Subcutaneous abdominal adipose tissue (tissue), 5 donors: Measurements from ENCODE around the gene CLDN12.

ENCODE experiments used
- H3K27ac ChIP-seq: one replicate; pipeline ENCODE4 v1.7.0; 2013; ENCODE audit warnings: low read depth, mild to moderate bottlenecking, inconsistent platforms, low read length, moderate library complexity
- H3K27me3 ChIP-seq, 5 donors: one replicate each; pipeline ENCODE4 v1.7.0; 2013; ENCODE audit warnings: low read length in 5 of 5, inconsistent platforms in 1 of 5; ENCODE audit not compliant: control insufficient read depth in 5 of 5, insufficient read depth in 4 of 5
- H3K36me3 ChIP-seq, 5 donors: one replicate each; pipeline ENCODE4 v1.7.0; 2013; ENCODE audit warnings: low read length in 5 of 5; ENCODE audit not compliant: control insufficient read depth in 5 of 5, insufficient read depth in 5 of 5
- H3K4me1 ChIP-seq, 5 donors: one replicate each; pipeline ENCODE4 v1.7.0; 2013; ENCODE audit warnings: low read length in 5 of 5, mild to moderate bottlenecking in 3 of 5, moderate library complexity in 1 of 5; ENCODE audit not compliant: control insufficient read depth in 5 of 5, insufficient read depth in 5 of 5
- H3K4me3 ChIP-seq, 5 donors: one replicate each; pipeline ENCODE4 v1.7.0; 2013; ENCODE audit warnings: low read length in 5 of 5, low read depth in 1 of 5
- H3K9ac ChIP-seq, 5 donors: one replicate each; pipeline ENCODE4 v1.7.0; 2013; ENCODE audit warnings: low read length in 5 of 5, mild to moderate bottlenecking in 4 of 5, moderate library complexity in 3 of 5
- H3K9me3 ChIP-seq, 5 donors: one replicate each; pipeline ENCODE4 v1.7.0; 2013; ENCODE audit warnings: low read length in 5 of 5; ENCODE audit not compliant: control insufficient read depth in 5 of 5
- donor health status: healthy.
- donor health status: healthy.
- donor health status: healthy.
- donor health status: healthy.
- donor health status: healthy.

CLDN12 gene

GRCh38 chr7:90402785-90403173 is 482 bp upstream of the CLDN12 start:
- Histone ChIP-seq H3K9me3 (peaks cover 0 to 7% (median 0%) of the 10 kb centered on the region in 5 donors), H3K27me3 (no peaks in the 10 kb centered on the region), H3K36me3 (peaks cover 0 to 14% (median 9%) of the 10 kb centered on the region in 5 donors), H3K9ac (peak overlapping the region in 3 of 5 donors; percentile 85 to 89 (median 89)), H3K4me1 (peaks cover 0 to 17% (median 10%) of the 10 kb centered on the region in 5 donors), H3K4me3 (peak overlapping the region; percentile 93 to 99 (median 97)), H3K27ac (peak overlapping the region; percentile 79)

GRCh38 chr7:90404777-90405176 is 1.5 kb downstream of the CLDN12 start:
- peaks cover 3 to 19% (median 16%) of the 10 kb centered on the region in 5 donors for H3K36me3 ChIP-seq
- no peaks in the 10 kb centered on the region for H3K27me3 ChIP-seq
- H3K4me1 ChIP-seq = peaks cover 0 to 17% (median 10%) of the 10 kb centered on the region in 5 donors
- no peak overlapping the region for H3K4me3 ChIP-seq
- no peak overlapping the region for H3K9ac ChIP-seq
- H3K9me3 ChIP-seq = peaks cover 0 to 1% (median 0%) of the 10 kb centered on the region in 5 donors
- no peak overlapping the region for H3K27ac ChIP-seq

- H3K9ac ChIP-seq = no peak overlapping the region
- H3K27me3 ChIP-seq = no peaks in the 10 kb centered on the region
- H3K4me1 ChIP-seq = peaks cover 0 to 17% (median 10%) of the 10 kb centered on the region in 5 donors
- no peak overlapping the region for H3K27ac ChIP-seq
- no peak overlapping the region for H3K4me3 ChIP-seq
- peaks cover 10 to 26% (median 19%) of the 10 kb centered on the region in 5 donors for H3K36me3 ChIP-seq
- H3K9me3 ChIP-seq = no peaks in the 10 kb centered on the region
Measured at GRCh38 chr7:90407484-90407821, 4.2 kb downstream of the CLDN12 start.

GRCh38 chr7:90408142-90408541 is 4.9 kb downstream of the CLDN12 start:
- H3K9ac ChIP-seq = no peak overlapping the region
- peaks cover 0 to 12% (median 6%) of the 10 kb centered on the region in 5 donors for H3K4me1 ChIP-seq
- H3K27ac ChIP-seq = no peak overlapping the region
- no peaks in the 10 kb centered on the region for H3K27me3 ChIP-seq
- H3K4me3 ChIP-seq = no peak overlapping the region
- H3K36me3 ChIP-seq = peaks cover 16 to 33% (median 26%) of the 10 kb centered on the region in 5 donors
- no peaks in the 10 kb centered on the region for H3K9me3 ChIP-seq

GRCh38 chr7:90409667-90410066 is 6.4 kb downstream of the CLDN12 start:
- Histone ChIP-seq H3K4me1 (peaks cover 0 to 3% (median 0%) of the 10 kb centered on the region in 5 donors), H3K36me3 (peaks cover 18 to 35% (median 30%) of the 10 kb centered on the region in 5 donors), H3K9ac (no peak overlapping the region), H3K27ac (no peak overlapping the region), H3K4me3 (no peak overlapping the region), H3K27me3 (no peaks in the 10 kb centered on the region), H3K9me3 (no peaks in the 10 kb centered on the region)

- Histone ChIP-seq H3K9ac (no peak overlapping the region), H3K27me3 (no peaks in the 10 kb centered on the region), H3K4me1 (peaks cover 0 to 3% (median 0%) of the 10 kb centered on the region in 5 donors), H3K27ac (no peak overlapping the region), H3K36me3 (peaks cover 18 to 35% (median 26%) of the 10 kb centered on the region in 5 donors), H3K4me3 (no peak overlapping the region), H3K9me3 (no peaks in the 10 kb centered on the region)
Measured at GRCh38 chr7:90411510-90411909, 8.2 kb downstream of the CLDN12 start.

GRCh38 chr7:90412458-90413184 is 9.4 kb downstream of the CLDN12 start:
- H3K9me3 ChIP-seq = no peaks in the 10 kb centered on the region
- H3K36me3 ChIP-seq = peaks cover 16 to 31% (median 21%) of the 10 kb centered on the region in 5 donors
- H3K27me3 ChIP-seq = no peaks in the 10 kb centered on the region
- H3K9ac ChIP-seq = no peak overlapping the region
- no peak overlapping the region for H3K4me3 ChIP-seq
- H3K27ac ChIP-seq = no peak overlapping the region
- peaks cover 0 to 3% (median 0%) of the 10 kb centered on the region in 5 donors for H3K4me1 ChIP-seq

GRCh38 chr7:90413185-90413528 is 9.9 kb downstream of the CLDN12 start:
- H3K9me3 ChIP-seq = no peaks in the 10 kb centered on the region
- H3K27ac ChIP-seq = no peak overlapping the region
- H3K27me3 ChIP-seq = no peaks in the 10 kb centered on the region
- H3K36me3 ChIP-seq = peaks cover 16 to 27% (median 19%) of the 10 kb centered on the region in 5 donors
- no peak overlapping the region for H3K9ac ChIP-seq
- peaks cover 0 to 3% (median 0%) of the 10 kb centered on the region in 5 donors for H3K4me1 ChIP-seq
- no peak overlapping the region for H3K4me3 ChIP-seq

GRCh38 chr7:90421651-90422050 is 18.4 kb downstream of the CLDN12 start:
- no peaks in the 10 kb centered on the region for H3K27me3 ChIP-seq
- H3K4me1 ChIP-seq = no peaks in the 10 kb centered on the region
- no peaks in the 10 kb centered on the region for H3K9me3 ChIP-seq
- no peak overlapping the region for H3K9ac ChIP-seq
- no peak overlapping the region for H3K4me3 ChIP-seq
- peaks cover 0 to under 1% (median 0%) of the 10 kb centered on the region in 5 donors for H3K36me3 ChIP-seq
- no peak overlapping the region for H3K27ac ChIP-seq

GRCh38 chr7:90424720-90425119 is 21.5 kb downstream of the CLDN12 start:
- no peaks in the 10 kb centered on the region for H3K9me3 ChIP-seq
- no peaks in the 10 kb centered on the region for H3K36me3 ChIP-seq
- H3K27ac ChIP-seq = no peak overlapping the region
- H3K9ac ChIP-seq = no peak overlapping the region
- H3K4me1 ChIP-seq = no peaks in the 10 kb centered on the region
- H3K4me3 ChIP-seq = no peak overlapping the region
- H3K27me3 ChIP-seq = no peaks in the 10 kb centered on the region
